Breast epithelium (tissue), 3 donors: ENCODE data around the gene MARCHF2.

Experiments used
- CTCF ChIP-seq, 3 donors: fragments of 450-650 bp; IDR thresholded peaks; one replicate each; pipeline ENCODE4 v1.5.1; 2016 to 2017; ENCODE audit warnings: antibody characterized with exemption in 3 of 3, mild to moderate bottlenecking in 3 of 3, moderate library complexity in 3 of 3
- POLR2A ChIP-seq: fragments of 450-650 bp; IDR thresholded peaks from one replicate; pipeline ENCODE4 v1.6.1; 2016; ENCODE audit warnings: antibody characterized with exemption, mild to moderate bottlenecking, moderate library complexity

DNA sequence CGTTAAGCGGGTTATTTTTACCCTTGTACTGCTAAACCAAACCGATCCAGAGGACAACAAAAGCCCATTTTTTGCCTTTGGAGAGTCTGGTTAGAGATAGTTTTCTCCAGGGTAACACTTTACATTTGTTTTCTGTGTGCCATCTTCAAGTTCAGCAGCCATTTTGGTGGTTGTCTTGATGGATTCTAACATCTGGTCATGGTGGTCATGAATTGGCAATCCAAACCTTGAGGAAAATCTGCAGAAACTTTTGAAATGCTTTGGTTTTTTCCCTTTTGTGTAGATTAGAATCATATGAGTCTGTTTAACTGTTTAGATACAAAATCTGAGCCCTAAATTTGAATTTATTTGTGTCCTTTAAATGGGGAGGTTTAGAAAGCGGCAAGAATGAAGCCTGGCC is 48.3 kb downstream of the MARCHF2 start:
- TF ChIP-seq CTCF (IDR thresholded peaks at IDR 0.05) (no peak), POLR2A (no peak)
